Peyer's patch (tissue), 4 donors: ENCODE measurements around the gene PPM1L.
"Not testable (repeated sequence)": the region's sequence is repeated elsewhere in the genome, so short reads cannot be mapped to it uniquely, and the experiment has no call there.

Experiments used
- CTCF ChIP-seq, 6 experiments: fragments of 450-650 bp in 4 of 6; fragments of 200-600 bp in 2 of 6; sonication (generic) in 1 of 6; IDR thresholded peaks; one replicate each; pipeline ENCODE4 v1.5.1; 2017 to 2019; ENCODE audit warnings: antibody characterized with exemption in 6 of 6, mild to moderate bottlenecking in 3 of 6, moderate library complexity in 1 of 6
- POLR2A ChIP-seq, 2 donors: fragments of 450-650 bp; IDR thresholded peaks; one replicate each; pipeline ENCODE4 v1.5.1; 2017; ENCODE audit warnings: antibody characterized with exemption in 2 of 2, mild to moderate bottlenecking in 2 of 2, moderate library complexity in 2 of 2

GRCh38 chr3:161010151-161010550, 254.1 kb downstream of the PPM1L start:
- not testable (repeated sequence) for TF ChIP-seq POLR2A, CTCF (IDR thresholded peaks at IDR 0.05)
